B cell (primary cell): ENCODE data around the gene PARK7. TPM values are rescaled to one million over a fixed set of nuclear protein-coding genes. Genes with fewer than 3 reads are reported as not detected.

Experiments
- ATAC-seq: fragments of 200-7000 bp; cut with Tn5 transposase; one replicate; pipeline ENCODE4 v1.10.0; 2021; ENCODE audit warnings: low read depth, mild to moderate bottlenecking, moderate number of reproducible peaks, moderate library complexity
- CTCF ChIA-PET: fragments of 350-600 bp; sonication (Branson Sonifier 250); formaldehyde crosslinking; loops from one replicate; lab custom pipeline; 2021; ENCODE audit warnings: antibody characterized with exemption, inconsistent platforms; lab: Charles Lee
- POLR2A ChIA-PET: fragments of 350-600 bp; sonication (Branson Sonifier 250); formaldehyde crosslinking; loops from one replicate; lab custom pipeline; 2021; ENCODE audit warnings: antibody characterized with exemption; lab: Charles Lee
- DNase-seq: peaks from one replicate; pipeline ENCODE4 v3.0.0; 2013
- H2AFZ ChIP-seq: 2 replicates; pipeline ENCODE4 v1.6.1; 2012; ENCODE audit warnings: mild to moderate bottlenecking, low read depth, low read length; ENCODE audit not compliant: insufficient read depth, poor library complexity, severe bottlenecking
- H3K27ac ChIP-seq, 2 donors: 1 replicate in 1 of 2; 2 replicates in 1 of 2; pipeline ENCODE4 v1.5.1; 2012 to 2013; ENCODE audit warnings: low read length in 2 of 2, mild to moderate bottlenecking in 2 of 2, moderate library complexity in 1 of 2
- H3K27me3 ChIP-seq, 4 experiments: fragments of 200-600 bp in 1 of 4; sonication (generic) in 1 of 4; replicated peaks in 1 of 4; 1 replicate in 2 of 4; 2 replicates in 2 of 4; pipeline versions ENCODE4 v1.6.1 to v1.7.0; 2013 to 2016; ENCODE audit warnings: low read length in 3 of 4, mild to moderate bottlenecking in 2 of 4, mixed read lengths in 1 of 4, moderate library complexity in 1 of 4; ENCODE audit not compliant: insufficient read depth in 4 of 4, control insufficient read depth in 3 of 4; ENCODE audit errors: control extremely low read depth in 1 of 4
- H3K36me3 ChIP-seq, 2 experiments: replicated peaks in 1 of 2; 1 replicate in 1 of 2; 2 replicates in 1 of 2; pipeline versions ENCODE4 v1.6.1 to v1.7.1; 2013; ENCODE audit warnings: low read length in 1 of 2; ENCODE audit not compliant: insufficient read depth in 2 of 2, control insufficient read depth in 1 of 2; ENCODE audit errors: control extremely low read depth in 1 of 2, extremely low read depth in 1 of 2
- H3K4me1 ChIP-seq, 2 donors: fragments of 200-600 bp in 1 of 2; sonication (generic) in 1 of 2; 1 replicate in 1 of 2; 2 replicates in 1 of 2; pipeline versions ENCODE4 v1.5.1 to v1.6.1; 2013 to 2017; ENCODE audit warnings: low read length in 2 of 2; ENCODE audit not compliant: control insufficient read depth in 2 of 2, insufficient read depth in 2 of 2
- H3K4me2 ChIP-seq: replicated peaks from 2 replicates; pipeline ENCODE3; 2012; ENCODE audit warnings: mild to moderate bottlenecking, low read depth, low read length; ENCODE audit not compliant: poor library complexity, severe bottlenecking
- H3K4me3 ChIP-seq, 5 experiments: fragments of 200-600 bp in 1 of 5; sonication (generic) in 1 of 5; 1 replicate in 3 of 5; 2 replicates in 2 of 5; pipeline versions ENCODE4 v1.5.1 to v1.7.0; 2011 to 2016; ENCODE audit warnings: low read length in 4 of 5, mild to moderate bottlenecking in 4 of 5, low read depth in 2 of 5, control low read depth in 1 of 5, moderate library complexity in 1 of 5; ENCODE audit not compliant: insufficient read depth in 1 of 5; ENCODE audit errors: control extremely low read depth in 1 of 5, extremely low read depth in 1 of 5
- H3K79me2 ChIP-seq: fragments of 200-600 bp; sonication (generic); one replicate; pipeline ENCODE4 v1.6.0; 2016; ENCODE audit warnings: low read length; ENCODE audit not compliant: control insufficient read depth, insufficient read depth
- H3K9ac ChIP-seq: fragments of 200-600 bp; sonication (generic); 2 replicates; pipeline ENCODE4 v1.6.1; 2017; ENCODE audit warnings: mild to moderate bottlenecking, low read length, moderate library complexity
- H3K9me3 ChIP-seq, 3 donors: one replicate each; pipeline versions ENCODE4 v1.6.1 to v1.7.1; 2013; ENCODE audit warnings: low read length in 2 of 3; ENCODE audit not compliant: control insufficient read depth in 2 of 3, insufficient read depth in 1 of 3; ENCODE audit errors: control extremely low read depth in 1 of 3
- H4K20me1 ChIP-seq: 2 replicates; pipeline ENCODE4 v1.6.0; 2012; ENCODE audit warnings: mild to moderate bottlenecking, low read length; ENCODE audit not compliant: insufficient read depth, control insufficient read depth, poor library complexity, severe bottlenecking
- H3K27ac Mint-ChIP-seq: one replicate; pipeline ENCODE4 v1.8.0; 2021; ENCODE audit warnings: mixed read lengths
- H3K27me3 Mint-ChIP-seq: one replicate; pipeline ENCODE4 v1.8.0; 2021; ENCODE audit warnings: mixed read lengths
- H3K4me1 Mint-ChIP-seq: one replicate; pipeline ENCODE4 v1.8.0; 2021; ENCODE audit warnings: mixed read lengths
- H3K4me3 Mint-ChIP-seq: one replicate; pipeline ENCODE4 v1.8.0; 2021; ENCODE audit warnings: mixed read lengths
- H3K9me3 Mint-ChIP-seq: one replicate; pipeline ENCODE4 v1.8.0; 2022; ENCODE audit warnings: mixed read lengths; ENCODE audit not compliant: insufficient read depth
- CTCF ChIP-seq: fragments of 200-600 bp; IDR thresholded peaks from one replicate; pipeline ENCODE4 v1.8.0; 2022; ENCODE audit warnings: antibody characterized with exemption, mild to moderate bottlenecking
- EZH2 ChIP-seq: IDR thresholded peaks from 2 replicates; pipeline ENCODE4 v1.6.1; 2012; ENCODE audit warnings: borderline replicate concordance, low read depth, mild to moderate bottlenecking, moderate library complexity, low read length; ENCODE audit not compliant: insufficient read depth, poor library complexity, severe bottlenecking
- WGBS: methylation state at CpG from one replicate; pipeline ENCODE4 v1.1.5; 2013; ENCODE audit warnings: missing lambda C conversion rate; ENCODE audit not compliant: insufficient coverage; 5-methylcytosine and 5-hydroxymethylcytosine counted together
- intact Hi-C: fragments of 100-400 bp; cut with micrococcal nuclease; formaldehyde crosslinking; loops from one replicate; pipeline ENCODE4 v1.10.0; 2022
- polyA plus RNA-seq: library from polyadenylated mRNA; depleted of rRNA; stranded (reverse); fragments of >200 nt; gene quantifications from 2 replicates; pipeline ENCODE4 v1.2.3, GENCODE V29; 2012
- total RNA-seq, 2 donors: library from RNA; stranded (reverse); fragments of 120-200 nt in 1 of 2; gene quantifications; 1 replicate in 1 of 2; 2 replicates in 1 of 2; pipeline versions ENCODE4 v1.2.3 to v1.2.4, GENCODE V29; 2013 to 2022

PARK7 gene
- total and polyA plus RNA-seq, 2 donors (not counting 1 experiment from before 2014, with no cell fraction given) = 63.9 to 118 TPM

- no peak overlapping the region for H3K4me2 ChIP-seq
- intact Hi-C loops = no loop called here
- H4K20me1 ChIP-seq = peaks cover 37% of the 10 kb centered on the region
- WGBS = 100% methylated on average over 6 of the region's 6 CpGs
- Mint-ChIP-seq H3K27ac (no peak overlapping the region), H3K9me3 (no peaks in the 10 kb centered on the region), H3K4me3 (no peak overlapping the region), H3K4me1 (peaks cover 9% of the 10 kb centered on the region), H3K27me3 (no peaks in the 10 kb centered on the region)
- H3K27ac ChIP-seq = no peak overlapping the region
- peaks cover 56% of the 10 kb centered on the region for H3K79me2 ChIP-seq
- ATAC-seq = no peak
- H3K36me3 ChIP-seq = peaks cover 9 to 61% of the 10 kb centered on the region in 2 experiments
- H3K27me3 ChIP-seq = no peaks in the 10 kb centered on the region
- H3K4me3 ChIP-seq = no peak overlapping the region
- POLR2A ChIA-PET = no interaction called here
- TF ChIP-seq CTCF = no peak
- no peak for TF ChIP-seq EZH2
- CTCF ChIA-PET = no interaction called here
- H3K9me3 ChIP-seq = no peaks in the 10 kb centered on the region
- DNase-seq = no peak
- no peak overlapping the region for H3K9ac ChIP-seq
- H2AFZ ChIP-seq = no peak overlapping the region
- H3K4me1 ChIP-seq = no peaks in the 10 kb centered on the region
Observed at GRCh38 chr1:7971024-7971423, 9.5 kb downstream of the PARK7 start.

- Histone ChIP-seq H3K36me3 (peaks cover 4 to 61% of the 10 kb centered on the region in 2 experiments), H3K79me2 (peaks cover 43% of the 10 kb centered on the region), H3K9ac (no peak overlapping the region), H3K4me3 (no peak overlapping the region), H2AFZ (no peak overlapping the region), H3K27me3 (no peaks in the 10 kb centered on the region), H3K27ac (no peak overlapping the region), H3K9me3 (no peaks in the 10 kb centered on the region), H3K4me1 (no peaks in the 10 kb centered on the region), H4K20me1 (peaks cover 26% of the 10 kb centered on the region), H3K4me2 (no peak overlapping the region)
- intact Hi-C loops = no loop called here
- WGBS = 100% methylated on average over 4 of the region's 5 CpGs
- Mint-ChIP-seq H3K4me1 (peaks cover 2% of the 10 kb centered on the region), H3K9me3 (no peaks in the 10 kb centered on the region), H3K27me3 (no peaks in the 10 kb centered on the region), H3K4me3 (no peak overlapping the region), H3K27ac (no peak overlapping the region)
- ChIA-PET POLR2A (interaction anchor here (0.5 kb wide), 1 partner anchor 9 kb away, joined by 4 read pairs; no protein-coding TSS in a partner anchor), CTCF (no interaction called here)
- TF ChIP-seq EZH2 = no peak
- no peak for DNase-seq
- no peak for ATAC-seq
Observed at GRCh38 chr1:7972285-7972684, 10.8 kb downstream of the PARK7 start.
